CD1c-positive myeloid dendritic cell (primary cell): ENCODE results near the gene RPS6KA5.
A peak's percentile ranks its signal among the peaks of the same experiment; 100 is the strongest.
"Not testable (repeated sequence)": the region's sequence is repeated elsewhere in the genome, so short reads cannot be mapped to it uniquely, and the experiment has no call there.

Experiments
- DNase-seq: peaks from one replicate; pipeline ENCODE4 v3.0.0-alpha.2; 2016; ENCODE audit errors: extremely low spot score

Gene RPS6KA5

GRCh38 chr14:91067186-91067585 lies 6.7 kb upstream of the RPS6KA5 start:
- no peak for DNase-seq

- no peak for DNase-seq
Measured at GRCh38 chr14:91065266-91065665, 4.8 kb upstream of the RPS6KA5 start.

GRCh38 chr14:91063119-91063518 lies 2.7 kb upstream of the RPS6KA5 start:
- peak; percentile 65 for DNase-seq

GRCh38 chr14:91062600-91062999 lies 2.2 kb upstream of the RPS6KA5 start:
- no peak for DNase-seq

GRCh38 chr14:91061056-91061887 lies 831 bp upstream of the RPS6KA5 start:
- DNase-seq, result no peak

- DNase-seq, result peak; percentile 69
Measured at GRCh38 chr14:91059576-91060350, 678 bp downstream of the RPS6KA5 start.

- no peak for DNase-seq
Measured at GRCh38 chr14:91058042-91058581, 2.3 kb downstream of the RPS6KA5 start.

GRCh38 chr14:91056361-91056760 lies 4.1 kb downstream of the RPS6KA5 start:
- no peak for DNase-seq

- DNase-seq, result no peak
Measured at GRCh38 chr14:91055016-91055415, 5.4 kb downstream of the RPS6KA5 start.

- no peak for DNase-seq
Measured at GRCh38 chr14:91048676-91049075, 11.8 kb downstream of the RPS6KA5 start.

- DNase-seq, result peak; percentile 36
Measured at GRCh38 chr14:91048265-91048664, 12.2 kb downstream of the RPS6KA5 start.

GRCh38 chr14:91047174-91047753 lies 13.2 kb downstream of the RPS6KA5 start:
- no peak for DNase-seq

GRCh38 chr14:91046488-91047072 lies 13.9 kb downstream of the RPS6KA5 start:
- DNase-seq, result no peak

GRCh38 chr14:91041450-91041849 lies 19.0 kb downstream of the RPS6KA5 start:
- DNase-seq, result no peak

- DNase-seq, result no peak
Measured at GRCh38 chr14:91040545-91040944, 19.9 kb downstream of the RPS6KA5 start.

- peak; percentile 12 for DNase-seq
Measured at GRCh38 chr14:91038439-91038838, 22.0 kb downstream of the RPS6KA5 start.

GRCh38 chr14:91036741-91037469 lies 23.5 kb downstream of the RPS6KA5 start:
- no peak for DNase-seq

- no peak for DNase-seq
Measured at GRCh38 chr14:91035855-91036254, 24.6 kb downstream of the RPS6KA5 start.

GRCh38 chr14:91034379-91034778 lies 26.1 kb downstream of the RPS6KA5 start:
- DNase-seq, result not testable (repeated sequence)

GRCh38 chr14:91032248-91032647 lies 28.2 kb downstream of the RPS6KA5 start:
- no peak for DNase-seq

GRCh38 chr14:91031666-91032065 lies 28.8 kb downstream of the RPS6KA5 start:
- no peak for DNase-seq
